GM12892 (cell line): ENCODE measurements around the gene TMEM147.
"Not testable (repeated sequence)": the region's sequence is repeated elsewhere in the genome, so short reads cannot be mapped to it uniquely, and the experiment has no call there.

Source experiments
- DNase-seq: peaks from one replicate; pipeline ENCODE4 v3.0.0; 2011; ENCODE audit not compliant: insufficient read length
- FAIRE-seq: peaks from 2 replicates; lab custom pipeline; 2011; peaks lifted over from hg19 to GRCh38; lab: Jason Lieb, UNC
- POLR2A ChIP-seq: IDR thresholded peaks from 2 replicates; pipeline ENCODE4 v1.6.1; 2011; ENCODE audit warnings: low read depth, low read length, control low read depth
- POLR2AphosphoS5 ChIP-seq: IDR thresholded peaks from 2 replicates; pipeline ENCODE4 v1.6.1; 2011; ENCODE audit warnings: low read depth, low read length, control low read depth
- TAF1 ChIP-seq: IDR thresholded peaks from 2 replicates; pipeline ENCODE4 v1.6.1; 2011; ENCODE audit warnings: low read depth, mild to moderate bottlenecking, control low read depth, low read length, borderline replicate concordance

TMEM147 gene

GRCh38 chr19:35577918-35578317, 32.5 kb downstream of the TMEM147 start:
- no peak for TF ChIP-seq TAF1
- TF ChIP-seq POLR2AphosphoS5: no peak
- no peak for TF ChIP-seq POLR2A
- DNase-seq: no peak
- no peak for FAIRE-seq

GRCh38 chr19:35578707-35579106, 33.3 kb downstream of the TMEM147 start:
- no peak for TF ChIP-seq POLR2A
- TF ChIP-seq POLR2AphosphoS5: no peak
- no peak for TF ChIP-seq TAF1
- DNase-seq (no peak), FAIRE-seq (no peak)

DNA sequence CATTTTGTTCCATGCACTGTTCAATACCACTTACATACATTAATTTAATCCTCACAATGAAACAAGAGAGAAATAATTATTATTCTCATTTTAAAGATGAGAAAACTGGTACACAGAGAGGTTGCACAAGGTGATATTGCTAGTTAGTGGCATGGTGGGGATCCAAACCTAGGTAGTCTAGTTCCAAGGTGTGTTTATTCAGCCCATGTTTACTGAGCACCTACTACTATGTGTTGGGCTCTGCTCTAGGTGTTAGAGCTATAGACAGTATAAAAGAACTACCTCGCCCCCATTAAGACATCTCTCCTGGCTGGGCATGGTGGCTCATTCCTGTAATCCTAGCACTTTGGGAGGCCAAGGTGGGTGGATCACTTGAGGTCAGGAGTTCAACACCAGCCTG, 37.3 kb downstream of the TMEM147 start:
- DNase-seq: no peak
- FAIRE-seq: no peak
- TF ChIP-seq POLR2AphosphoS5 (no peak), TAF1 (no peak), POLR2A (no peak)

DNA sequence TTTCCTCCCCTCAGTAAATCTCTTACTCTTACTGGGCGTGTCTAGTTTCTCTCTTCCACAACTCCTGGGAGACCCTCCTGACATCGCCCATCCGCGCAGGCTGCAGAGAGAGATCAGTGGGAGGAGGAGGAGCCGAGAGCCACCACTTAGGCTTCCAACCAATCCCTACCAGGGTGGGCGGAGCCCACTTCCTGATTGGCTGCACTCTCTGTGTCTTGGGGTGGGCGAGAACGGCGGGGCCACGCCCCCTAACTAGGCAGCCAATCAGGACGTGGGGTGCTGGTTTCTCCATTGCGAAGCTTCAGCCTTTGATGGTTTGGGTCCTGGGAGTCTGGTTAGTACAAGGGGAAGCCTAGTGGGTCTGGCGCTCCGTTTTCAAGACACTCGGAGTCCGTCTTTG, 40.4 kb downstream of the TMEM147 start, which contains the start of gene PMIS2:
Gene PMIS2 (plus strand): TSS at position 326 of the 400 bp plus-strand sequence. CDS start 87 bp downstream, outside the sequence.
- no peak for TF ChIP-seq POLR2AphosphoS5
- no peak for TF ChIP-seq POLR2A
- TF ChIP-seq TAF1: no peak
- DNase-seq: no peak
- no peak for FAIRE-seq

DNA sequence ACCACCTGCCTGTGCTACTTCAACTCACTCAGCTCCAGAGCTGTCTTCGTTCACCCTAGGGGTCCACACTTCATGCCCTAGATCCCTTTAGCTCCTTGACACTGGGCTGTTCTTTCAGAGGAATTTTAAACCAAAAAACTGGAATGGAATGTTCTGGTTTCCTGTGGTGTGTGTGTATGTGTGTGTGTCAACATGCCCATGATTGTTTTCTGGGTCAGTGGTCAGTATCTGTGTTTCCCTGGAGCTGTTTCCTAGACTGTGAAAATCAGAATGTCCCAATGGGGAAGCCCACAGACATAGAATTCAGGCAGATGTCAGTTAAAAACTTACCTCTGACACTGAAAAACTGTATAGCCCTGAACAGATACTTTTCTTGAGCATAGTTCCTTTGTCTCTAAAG, 41.9 kb downstream of the TMEM147 start:
- no peak for FAIRE-seq
- TF ChIP-seq POLR2A (no peak), TAF1 (no peak), POLR2AphosphoS5 (no peak)
- DNase-seq: no peak

GRCh38 chr19:35590875-35591274, 45.4 kb downstream of the TMEM147 start:
- no peak for FAIRE-seq
- DNase-seq: no peak
- TF ChIP-seq TAF1: no peak
- no peak for TF ChIP-seq POLR2AphosphoS5
- TF ChIP-seq POLR2A: no peak

GRCh38 chr19:35592226-35592625, 46.8 kb downstream of the TMEM147 start:
- DNase-seq (no peak), FAIRE-seq (peak; percentile 48)
- no peak for TF ChIP-seq POLR2AphosphoS5
- no peak for TF ChIP-seq POLR2A
- no peak for TF ChIP-seq TAF1

DNA sequence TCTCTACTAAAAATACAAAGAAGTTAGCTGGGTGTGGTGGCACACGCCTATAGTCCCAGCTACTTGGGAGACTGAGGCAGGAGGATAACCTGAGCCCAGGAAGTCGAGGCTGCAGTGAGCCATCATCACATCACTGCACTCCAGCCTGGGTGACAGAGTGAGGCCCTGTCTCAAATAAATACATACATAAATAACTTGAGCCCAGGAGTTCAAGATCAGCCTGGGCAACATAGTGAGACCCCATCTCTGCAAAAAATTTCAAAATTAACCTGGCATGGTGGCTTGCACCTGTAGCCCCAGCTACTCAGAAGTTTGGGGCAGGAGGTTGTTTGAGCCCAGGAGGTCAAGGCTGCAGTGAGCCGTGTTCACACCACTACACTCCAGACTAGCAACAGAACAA, 49.6 kb downstream of the TMEM147 start:
- FAIRE-seq, DNase-seq: not testable (repeated sequence)

DNA sequence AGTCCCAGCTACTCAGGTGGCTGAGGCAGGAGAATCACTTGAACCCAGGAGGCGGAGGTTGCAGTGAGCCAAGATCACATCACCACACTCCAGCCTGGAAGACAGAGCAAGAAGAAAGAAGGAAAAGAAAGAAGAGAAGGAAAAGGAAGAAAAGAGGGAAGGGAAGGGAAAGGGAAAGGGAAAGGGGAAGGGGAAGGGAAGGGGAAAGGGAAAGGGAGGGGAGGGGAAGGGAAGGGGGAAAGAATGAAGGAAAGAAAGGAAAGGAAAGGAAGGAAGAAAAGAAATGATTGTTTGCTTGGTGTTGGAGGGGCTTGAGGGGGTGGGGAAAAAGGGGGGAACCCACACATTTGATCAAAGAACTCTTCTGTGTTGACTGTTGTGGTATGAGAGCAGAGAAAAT, 50.5 kb downstream of the TMEM147 start:
- TF ChIP-seq TAF1: no peak
- no peak for TF ChIP-seq POLR2A
- TF ChIP-seq POLR2AphosphoS5: no peak
- no peak for DNase-seq
- FAIRE-seq: no peak

GRCh38 chr19:35596366-35596999, 51.1 kb downstream of the TMEM147 start:
- TF ChIP-seq POLR2A: no peak
- no peak for TF ChIP-seq TAF1
- no peak for TF ChIP-seq POLR2AphosphoS5
- peak; percentile 57 for DNase-seq
- no peak for FAIRE-seq
